NCI-H774 (cell line): ENCODE results near the gene CCNL2.
"Not testable (repeated sequence)": the region's sequence is repeated elsewhere in the genome, so short reads cannot be mapped to it uniquely, and the experiment has no call there.

Experiments
- DNase-seq: peaks from one replicate; lab custom pipeline; 2025; lab: John Stamatoyannopoulos, UW

The CCNL2 gene

GRCh38 chr1:1399872-1400575 lies 889 bp upstream of the CCNL2 start:
- DNase-seq = no peak

DNA sequence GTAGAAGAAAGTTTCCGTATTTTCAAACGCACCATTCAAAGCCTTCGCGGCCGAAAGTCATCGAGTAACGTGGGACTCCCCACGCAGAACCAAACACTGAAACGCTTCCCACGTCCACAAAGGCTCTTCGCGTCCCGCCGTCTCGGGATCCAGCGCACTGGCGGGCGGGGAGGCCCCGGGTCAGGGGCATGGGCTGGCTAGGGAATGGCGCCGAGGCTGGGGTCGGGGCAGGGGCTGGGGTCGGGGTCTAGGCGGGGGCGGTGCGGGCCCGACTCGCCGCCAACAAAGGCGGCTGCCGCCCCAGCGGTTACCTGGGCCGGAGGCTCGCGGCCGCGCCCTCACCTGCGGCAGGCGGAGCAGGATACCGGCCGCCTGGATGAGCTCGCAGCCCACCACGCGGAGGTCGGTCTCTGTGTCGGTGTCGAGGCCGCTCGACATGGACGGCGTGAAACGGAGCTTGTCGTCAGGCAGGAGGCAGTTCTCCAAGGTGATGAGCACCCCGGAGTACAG lies 403 bp downstream of the CCNL2 start:
- no peak for DNase-seq

- no peak for DNase-seq
Measured at GRCh38 chr1:1397839-1398523, 1.2 kb downstream of the CCNL2 start.

DNA sequence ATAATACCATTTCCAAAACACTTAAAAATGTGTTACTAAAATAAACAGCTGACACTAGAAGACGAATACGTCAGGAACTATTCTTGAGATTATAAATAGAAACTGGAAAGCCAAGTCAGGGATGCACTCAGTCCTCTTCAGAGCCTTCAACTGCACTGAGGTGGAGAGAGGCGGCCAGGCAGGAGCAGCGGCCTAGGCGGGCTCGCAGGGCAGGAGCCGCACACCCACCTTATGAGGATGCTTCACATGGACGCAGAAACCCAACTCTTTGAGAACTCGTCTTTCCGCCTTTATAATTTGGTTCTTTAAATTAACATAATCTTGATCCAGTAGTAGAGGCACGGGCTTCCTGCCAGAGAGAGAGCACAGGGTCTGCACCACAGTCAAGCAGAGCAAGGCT lies 4.0 kb downstream of the CCNL2 start:
- no peak for DNase-seq

DNA sequence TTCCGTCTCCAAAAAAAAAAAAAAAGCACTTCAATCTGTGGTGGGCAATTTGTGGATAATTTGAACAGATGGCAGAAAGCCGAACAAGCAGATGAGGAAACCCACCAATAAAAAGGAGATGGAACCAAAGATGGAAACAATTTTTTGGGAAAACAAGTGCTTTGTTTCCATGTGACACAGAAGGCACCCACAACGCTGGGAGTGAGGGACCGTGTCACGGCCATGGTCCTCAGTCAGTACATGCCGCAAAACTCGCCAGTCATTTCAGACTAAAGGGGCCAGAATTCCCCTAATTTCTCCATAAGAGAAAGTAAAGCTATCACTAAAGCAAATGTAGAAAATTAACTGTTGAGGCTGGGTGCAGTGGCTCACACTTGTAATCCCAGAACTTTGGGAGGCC lies 5.0 kb downstream of the CCNL2 start:
- no peak for DNase-seq

DNA sequence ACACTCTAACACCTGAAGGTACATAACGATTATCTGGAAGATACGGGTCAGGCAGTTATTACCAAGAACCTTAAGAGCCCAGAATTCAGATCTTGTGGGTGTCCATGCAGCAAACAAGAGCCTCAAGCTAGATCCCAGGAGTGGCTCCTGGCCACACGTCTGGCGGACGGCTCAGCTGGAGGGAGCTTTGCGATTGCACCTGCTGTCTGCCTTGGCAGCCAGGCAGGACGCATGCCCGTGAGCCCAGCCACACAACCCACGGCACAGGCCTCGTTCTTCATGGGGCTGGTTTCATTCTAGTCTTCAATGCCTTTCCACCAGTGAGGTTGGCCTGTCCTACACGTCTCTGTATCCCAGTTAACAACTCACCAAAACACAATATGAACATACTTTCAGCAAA lies 5.7 kb downstream of the CCNL2 start:
- no peak for DNase-seq

DNA sequence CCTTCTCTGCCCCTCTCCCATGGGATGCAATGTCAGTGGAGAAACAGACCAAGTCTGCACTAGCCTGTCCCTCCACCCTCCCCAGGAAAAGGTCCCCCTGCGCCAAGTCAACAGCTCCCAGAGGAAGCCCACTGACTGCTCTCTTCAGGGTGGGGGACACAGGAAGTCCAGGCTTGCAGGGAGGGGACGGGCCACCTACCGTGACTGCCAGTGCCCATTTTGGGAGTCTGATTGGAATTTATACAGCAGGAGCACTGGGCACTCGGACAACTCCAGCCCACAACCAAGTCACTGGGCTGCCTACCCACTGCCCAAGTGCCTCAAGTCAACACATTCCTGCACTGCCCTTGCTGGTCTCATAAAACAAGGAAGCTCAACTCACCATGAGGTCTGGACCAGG lies 6.1 kb downstream of the CCNL2 start:
- DNase-seq = no peak

DNA sequence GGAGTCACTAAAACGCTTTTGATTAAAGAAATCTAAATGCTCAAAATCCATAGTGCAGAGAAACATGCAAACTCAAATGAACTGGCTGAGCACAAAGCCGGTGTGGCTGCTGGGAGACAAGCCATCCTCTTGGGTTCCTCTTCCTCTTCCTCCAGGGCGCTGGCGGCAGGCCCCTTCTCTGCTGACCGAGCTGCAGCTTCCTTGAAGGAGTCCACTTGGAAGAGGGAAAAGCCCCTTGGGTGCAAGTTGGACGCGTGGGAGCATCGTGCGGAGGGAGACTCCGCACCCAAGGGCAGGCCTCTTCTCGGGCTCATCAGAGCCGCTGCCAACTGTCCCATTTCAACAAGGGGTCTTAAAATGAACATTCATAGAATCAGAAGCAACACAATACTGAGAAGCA lies 7.9 kb downstream of the CCNL2 start:
- DNase-seq = no peak

- no peak for DNase-seq
Measured at GRCh38 chr1:1390675-1391074, 8.5 kb downstream of the CCNL2 start.

- no peak for DNase-seq
Measured at GRCh38 chr1:1388078-1388472, 11.1 kb downstream of the CCNL2 start.

DNA sequence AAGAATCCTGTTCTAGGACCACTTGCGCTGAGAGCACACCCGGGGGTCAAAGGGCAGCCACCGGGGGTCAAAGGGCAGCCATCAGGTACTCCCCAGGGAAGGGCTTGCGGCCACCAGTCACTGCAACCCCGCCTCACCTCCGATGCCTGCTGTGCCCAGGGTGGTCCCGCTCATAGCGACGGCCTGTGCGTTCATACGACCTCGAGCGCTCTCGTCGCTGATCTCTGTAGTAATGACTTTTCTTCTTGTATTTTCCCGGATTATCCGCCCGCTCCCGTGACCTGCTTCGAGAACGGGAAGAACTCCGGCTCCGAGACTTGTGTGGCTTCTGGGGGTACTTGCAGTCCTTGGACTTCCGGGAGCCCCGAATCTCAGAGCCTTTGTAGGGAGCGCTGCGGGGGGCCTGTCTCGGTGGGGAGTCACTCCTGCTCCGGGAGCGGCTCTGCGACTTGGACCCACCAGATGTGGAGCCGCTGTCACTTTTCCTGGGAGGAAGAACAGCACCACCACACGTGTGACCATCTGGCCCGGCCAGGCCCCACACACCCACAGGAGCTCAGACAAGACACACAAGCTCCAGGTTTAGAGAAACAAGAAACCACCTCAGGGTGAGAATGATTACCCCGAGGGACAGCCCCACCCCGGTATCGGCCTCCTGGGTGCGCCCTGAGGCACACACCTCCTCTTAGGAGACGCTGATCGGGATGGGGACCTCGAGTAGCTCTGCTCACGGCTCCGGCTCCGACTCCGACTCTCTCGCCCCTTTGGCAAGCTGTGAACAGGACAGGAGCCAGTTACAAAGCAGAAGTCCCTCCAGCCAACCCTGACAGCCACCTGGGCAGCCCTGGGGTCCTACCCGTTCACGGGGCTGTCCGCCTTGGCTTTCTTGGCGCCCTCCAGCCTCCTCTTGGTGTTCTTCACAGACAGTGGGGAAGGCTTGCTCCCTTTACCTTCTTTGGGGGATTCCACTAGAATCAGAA lies 11.7 kb downstream of the CCNL2 start:
- DNase-seq = no peak

GRCh38 chr1:1385931-1386330 lies 13.2 kb downstream of the CCNL2 start:
- DNase-seq = no peak

DNA sequence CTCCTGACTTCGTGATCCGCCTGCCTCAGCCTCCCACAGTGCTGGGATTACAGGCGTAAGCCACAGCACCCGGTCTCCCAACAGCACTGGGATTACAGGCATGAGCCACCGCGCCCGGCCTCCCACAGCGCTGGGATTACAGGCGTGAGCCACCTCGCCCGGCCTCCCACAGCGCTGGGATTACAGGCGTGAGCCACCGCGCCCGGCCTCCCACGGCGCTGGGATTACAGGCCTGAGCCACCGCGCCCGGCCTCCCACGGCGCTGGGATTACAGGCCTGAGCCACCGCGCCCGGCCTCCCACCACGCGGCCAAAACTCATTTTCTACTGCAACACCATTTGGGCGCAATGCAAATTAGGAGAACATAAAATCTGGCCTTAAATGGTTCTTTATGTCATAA lies 13.8 kb downstream of the CCNL2 start:
- DNase-seq = not testable (repeated sequence)

- DNase-seq = no peak
Measured at GRCh38 chr1:1381294-1381693, 17.8 kb downstream of the CCNL2 start.

DNA sequence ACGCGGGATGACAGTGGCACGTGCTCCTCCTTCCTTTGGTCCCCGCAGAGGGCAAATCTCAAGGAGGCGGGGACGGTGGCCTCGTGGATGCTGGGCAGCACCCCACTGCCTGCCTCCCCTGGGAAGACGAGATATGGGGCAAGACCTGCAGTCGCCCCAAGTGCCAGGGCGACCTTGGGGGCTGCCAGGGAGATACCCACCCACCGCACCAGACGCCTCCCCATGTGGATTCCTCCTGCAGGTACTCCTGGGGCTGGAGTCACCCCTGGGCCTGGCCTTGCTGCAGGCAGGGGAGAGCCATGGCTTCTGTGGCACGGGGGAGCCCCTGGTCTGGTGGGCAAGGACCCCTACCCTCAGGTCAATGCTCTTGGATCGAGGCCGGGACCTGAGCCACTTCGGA lies 18.3 kb downstream of the CCNL2 start:
- DNase-seq = no peak

- DNase-seq = no peak
Measured at GRCh38 chr1:1377540-1378205, 21.5 kb downstream of the CCNL2 start.

DNA sequence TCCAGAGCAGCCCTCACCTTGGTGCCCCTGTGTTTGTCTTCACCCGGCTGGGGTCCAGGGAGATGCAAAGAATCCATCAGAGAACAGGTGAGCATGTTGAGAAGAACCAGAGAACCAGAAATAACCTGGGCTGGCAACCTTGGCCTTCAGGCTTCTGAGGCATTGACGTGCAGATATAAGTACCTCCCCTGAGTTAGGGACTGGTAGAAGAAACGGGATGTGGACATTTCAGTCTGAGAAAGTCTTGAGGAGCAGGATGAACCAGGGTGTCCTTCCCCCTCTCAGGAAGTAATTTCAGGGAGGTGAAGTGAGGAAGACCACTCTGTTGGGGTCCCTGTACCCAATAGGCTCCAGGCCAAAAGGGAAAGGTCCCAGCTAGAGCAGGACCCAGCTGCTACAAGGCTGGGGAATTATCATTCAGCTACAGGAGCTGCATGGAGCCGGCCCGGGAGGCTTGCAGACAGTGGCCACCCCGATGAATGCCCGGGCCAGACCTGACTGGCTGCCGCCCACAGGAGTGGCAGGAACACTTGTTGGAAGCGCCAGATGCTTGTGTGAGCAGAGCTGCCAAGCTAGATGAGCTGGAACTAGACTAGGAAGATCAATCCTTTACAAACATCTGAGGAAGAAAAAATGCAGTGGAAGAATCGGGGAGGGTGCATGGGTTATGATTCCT lies 22.4 kb downstream of the CCNL2 start:
- DNase-seq = no peak

- peak; percentile 95 for DNase-seq
Measured at GRCh38 chr1:1374929-1375662, 24.0 kb downstream of the CCNL2 start, which contains the start of gene AURKAIP1. Gene AURKAIP1, minus strand, starts transcription at chr1:1375207. Its CDS starts 451 bp downstream, at chr1:1374756.

- no peak for DNase-seq
Measured at GRCh38 chr1:1374589-1374928, 24.6 kb downstream of the CCNL2 start.

- DNase-seq = no peak
Measured at GRCh38 chr1:1373815-1374588, 25.1 kb downstream of the CCNL2 start.
